Globus pallidus (tissue), 1 donor: ENCODE measurements around the gene KANK3.
"Not testable (repeated sequence)": the region's sequence is repeated elsewhere in the genome, so short reads cannot be mapped to it uniquely, and the experiment has no call there.

ENCODE experiments used
- DNase-seq: peaks from one replicate; pipeline ENCODE4 v3.0.0-alpha.2; 2015; ENCODE audit warnings: low spot score

KANK3 gene

DNA sequence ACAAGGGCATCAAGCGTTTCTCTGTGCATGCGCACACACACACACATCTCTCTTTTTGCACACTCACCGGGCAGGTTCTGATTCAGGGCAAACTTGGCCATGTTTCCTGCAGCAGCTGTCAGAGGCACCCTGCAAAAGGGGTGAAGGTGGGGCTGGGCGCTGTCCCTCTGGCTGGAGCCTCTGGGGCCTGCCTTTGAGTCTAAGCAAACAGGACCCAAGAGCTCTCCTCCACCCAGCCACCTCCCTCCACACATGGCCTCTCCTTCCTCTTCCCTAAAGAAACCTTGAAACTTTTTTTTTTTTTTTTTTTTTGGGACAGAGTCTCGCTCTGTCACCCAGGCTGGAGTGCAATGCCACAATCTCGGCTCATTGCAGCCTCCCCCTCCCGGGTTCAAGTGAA is 5.3 kb downstream of the KANK3 start:
- DNase-seq, result no peak

DNA sequence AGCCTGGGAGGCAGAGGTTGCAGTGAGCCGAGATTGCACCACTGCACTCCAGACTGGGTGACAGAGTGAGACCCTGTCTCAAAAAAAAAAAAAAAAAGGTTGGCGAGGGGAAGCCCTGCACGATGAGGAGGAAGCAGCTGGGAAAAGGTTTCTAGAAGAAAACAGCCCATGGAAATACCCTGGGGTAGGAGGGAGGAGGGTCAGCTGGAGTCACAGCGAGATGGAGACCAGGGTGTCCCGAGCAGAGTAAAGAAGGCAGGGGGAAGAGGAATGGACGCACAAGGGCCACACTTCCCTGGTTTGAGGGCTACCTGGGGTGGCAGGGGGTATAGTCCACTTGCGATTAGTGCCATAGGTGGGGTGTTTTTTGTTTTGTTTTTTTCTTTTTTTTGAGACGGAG is 6.4 kb downstream of the KANK3 start:
- no peak for DNase-seq

DNA sequence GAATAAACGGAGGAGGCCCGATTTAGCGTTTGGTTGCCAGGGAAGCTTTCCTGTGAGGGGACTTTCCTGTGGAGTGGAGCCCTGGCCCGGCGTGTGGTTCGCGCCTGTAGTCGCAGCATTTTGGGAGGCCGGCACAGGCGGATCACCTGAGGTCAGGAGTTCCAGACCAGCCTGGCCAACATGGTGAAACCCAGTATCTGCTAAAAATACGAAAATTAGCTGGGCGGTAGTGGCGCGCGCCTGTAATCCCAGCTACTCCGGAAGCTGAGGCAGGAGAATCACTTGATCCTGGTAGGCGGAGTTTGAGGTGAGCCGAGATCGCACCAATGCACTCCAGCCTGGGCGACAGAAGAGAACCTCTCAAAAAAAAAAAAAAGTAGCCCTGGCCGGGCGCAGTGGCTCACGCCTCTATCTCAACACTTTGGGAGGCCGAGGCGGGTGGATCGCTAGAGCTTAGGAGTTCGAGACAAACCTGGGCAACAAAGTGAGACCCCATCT is 6.9 kb downstream of the KANK3 start:
- DNase-seq, result no peak

DNA sequence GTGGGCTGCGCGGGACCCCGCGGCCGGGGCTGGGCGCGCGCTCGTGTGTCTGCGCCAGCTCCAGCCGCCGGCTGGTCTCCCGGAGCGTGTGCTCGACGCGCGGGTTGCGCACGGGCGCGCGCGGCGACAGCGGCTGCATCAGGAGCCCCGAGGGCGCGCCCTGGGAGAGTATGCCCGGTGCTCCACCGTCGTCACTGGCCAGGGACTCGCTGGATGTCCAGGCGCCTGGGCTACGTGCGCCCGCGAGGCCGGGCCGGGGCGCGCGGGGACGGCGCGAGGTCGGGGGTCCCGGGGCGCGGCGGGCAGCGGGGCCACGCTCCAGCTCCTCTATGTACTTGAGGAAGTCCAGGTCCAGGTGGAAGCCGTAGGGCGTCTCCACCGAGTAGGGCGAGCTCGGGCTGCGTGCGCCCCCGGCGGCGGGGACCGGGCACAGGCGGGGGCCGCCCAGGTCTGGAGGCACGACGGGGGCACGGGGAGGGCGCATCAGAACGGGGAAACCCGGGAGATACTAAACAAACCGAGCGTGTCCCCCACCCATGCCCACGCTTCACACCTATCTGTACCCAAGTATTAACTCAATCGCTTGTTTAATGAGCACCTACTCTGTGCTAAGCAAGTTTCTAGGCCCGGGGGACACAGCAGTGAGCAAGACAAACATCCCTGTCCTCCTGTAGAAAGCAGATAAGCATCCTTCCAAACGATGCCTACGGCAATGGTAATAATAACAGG is 7.6 kb downstream of the KANK3 start:
- no peak for DNase-seq

DNA sequence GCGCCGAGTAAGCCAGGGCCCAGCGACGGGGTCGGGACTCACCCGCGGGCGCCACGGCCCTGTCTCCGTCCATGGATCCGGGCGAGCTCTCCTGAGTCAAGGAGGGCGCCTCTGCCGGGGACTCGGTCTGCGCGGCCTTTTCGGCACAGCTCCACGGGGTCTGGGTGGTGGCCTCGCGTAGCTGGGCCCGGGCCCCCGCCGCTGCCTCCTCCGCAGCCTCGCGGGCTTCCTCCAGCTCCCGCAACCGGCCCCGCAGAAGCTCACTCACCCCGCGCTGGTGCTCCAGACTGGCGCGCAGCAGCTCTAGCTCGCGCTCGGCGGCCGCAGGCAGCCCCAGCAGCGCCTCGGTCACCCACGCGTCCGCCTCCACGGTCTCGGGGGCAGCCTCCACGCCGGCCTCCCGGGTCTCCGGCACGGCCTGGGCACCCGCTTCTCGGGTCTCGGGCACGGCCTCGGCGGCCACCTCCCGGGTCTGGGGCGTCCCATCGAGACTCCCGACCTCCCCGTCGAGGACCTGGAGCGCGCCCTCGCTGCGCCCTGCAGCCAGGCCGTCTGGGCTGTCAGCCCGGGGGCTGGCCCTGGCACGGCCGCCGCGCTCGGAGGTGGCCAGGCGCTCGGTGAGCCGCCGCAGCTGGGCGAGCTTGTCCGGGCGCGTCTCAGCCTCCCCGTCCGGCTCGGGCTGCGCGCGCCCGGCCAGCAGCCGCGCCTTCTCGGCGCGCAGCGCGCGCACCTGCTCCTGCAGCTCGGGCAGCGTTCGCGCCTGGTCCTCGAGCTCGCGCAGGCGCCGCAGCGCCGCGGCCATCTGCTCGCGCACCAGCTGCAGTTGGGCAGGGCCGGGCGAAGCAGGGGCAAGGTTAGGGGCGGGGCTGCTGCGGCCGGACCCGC is 8.4 kb downstream of the KANK3 start:
- DNase-seq, result no peak

DNA sequence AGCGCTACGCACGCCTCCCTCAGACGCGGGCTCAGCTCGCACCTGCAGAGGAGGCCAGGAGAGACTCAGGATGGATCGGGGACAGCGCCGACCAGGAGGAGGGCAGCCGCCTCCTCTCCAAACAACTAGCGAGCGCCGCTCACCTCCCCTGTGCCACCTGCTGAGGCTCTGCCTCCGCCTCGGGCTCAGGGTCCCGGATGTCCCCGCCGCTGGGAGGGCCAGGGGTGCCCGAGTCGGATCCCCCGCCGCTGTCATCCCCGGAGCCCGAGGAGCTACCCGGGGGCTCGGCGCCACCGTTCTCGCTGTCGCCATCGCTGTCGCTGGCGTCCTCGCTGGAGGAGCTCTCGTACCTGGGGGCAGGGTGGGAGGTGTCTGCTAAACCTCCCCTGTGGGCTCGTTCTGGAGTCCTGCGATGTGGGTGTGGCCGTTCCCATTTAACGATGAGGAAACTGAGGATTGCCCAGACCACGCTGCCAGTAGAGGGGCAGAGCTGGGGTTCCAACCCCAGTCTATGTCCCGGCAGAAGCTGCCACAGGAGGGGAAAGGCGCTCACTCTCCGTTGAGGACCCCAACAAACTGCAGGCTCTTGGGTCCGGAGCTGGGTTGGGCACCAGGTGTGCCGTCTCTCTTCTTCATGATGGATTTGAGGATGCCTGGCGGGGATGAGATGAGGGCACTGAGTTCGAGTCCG is 9.2 kb downstream of the KANK3 start:
- no peak for DNase-seq

DNA sequence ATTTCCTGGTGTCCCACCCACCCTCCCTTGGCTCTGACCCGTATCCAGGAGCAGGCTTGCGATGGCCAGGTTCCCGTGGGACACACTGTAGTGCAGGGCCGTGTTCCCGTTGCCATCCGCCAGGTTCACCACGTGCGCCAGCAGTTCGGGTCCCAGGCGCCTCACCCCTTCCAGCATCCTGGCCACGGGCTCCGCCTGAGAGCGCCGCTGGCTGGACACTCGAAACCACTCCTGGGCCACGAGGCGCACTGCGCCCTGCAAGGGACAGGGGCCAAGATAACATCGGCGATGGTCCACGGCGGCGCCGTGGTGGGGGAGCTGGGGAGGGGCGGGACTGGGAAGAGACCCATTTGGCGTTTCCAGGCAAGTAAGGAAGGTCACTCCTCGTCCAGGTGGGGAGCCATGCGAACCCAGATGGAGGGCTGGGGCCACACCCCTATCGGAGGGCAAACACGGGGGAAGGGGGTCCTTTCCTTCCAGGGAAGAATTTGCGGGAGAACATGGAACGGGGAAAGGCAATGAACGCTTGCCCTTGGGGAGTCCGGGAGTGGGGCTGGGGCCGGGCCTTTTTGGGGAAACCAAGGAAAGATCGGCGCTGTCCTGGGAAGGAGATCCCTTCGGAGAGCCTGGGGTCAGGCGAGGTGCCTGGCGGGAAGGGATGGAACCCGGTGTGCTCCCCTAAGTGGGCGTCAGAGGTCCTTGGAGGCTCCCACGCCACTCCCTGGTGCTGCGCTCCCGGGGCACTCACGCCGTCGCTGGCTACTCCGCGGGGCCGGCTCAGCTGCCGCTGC is 9.9 kb downstream of the KANK3 start:
- DNase-seq, result no peak

DNA sequence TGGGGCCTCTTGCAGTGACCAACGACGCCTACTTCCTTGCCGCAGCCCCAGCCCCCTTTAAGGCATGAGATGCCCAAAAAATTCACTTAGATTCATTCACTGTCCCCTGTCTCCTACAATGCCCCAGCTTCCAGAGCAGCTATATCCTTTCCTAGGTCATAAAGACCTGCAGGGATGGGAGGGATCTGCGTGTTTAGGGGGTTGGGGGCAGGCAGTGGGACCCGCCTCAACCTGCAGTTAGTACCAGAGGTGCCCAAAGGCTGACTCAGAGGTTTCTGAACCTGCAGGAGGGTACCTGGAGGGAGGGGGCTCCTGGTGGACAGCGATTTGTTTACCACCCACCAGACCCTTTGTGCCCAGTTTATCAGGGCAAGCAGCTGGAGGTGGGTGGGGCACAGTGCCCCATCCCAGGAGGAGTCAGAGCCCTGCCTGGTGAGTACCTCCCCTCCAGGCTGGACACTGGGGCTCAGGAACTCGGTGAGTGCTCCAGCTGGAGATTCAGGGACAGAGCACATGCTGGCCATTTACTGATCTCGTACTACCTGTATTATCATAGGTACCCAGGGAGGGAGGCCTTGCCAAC is 11.7 kb downstream of the KANK3 start:
- DNase-seq, result no peak

DNA sequence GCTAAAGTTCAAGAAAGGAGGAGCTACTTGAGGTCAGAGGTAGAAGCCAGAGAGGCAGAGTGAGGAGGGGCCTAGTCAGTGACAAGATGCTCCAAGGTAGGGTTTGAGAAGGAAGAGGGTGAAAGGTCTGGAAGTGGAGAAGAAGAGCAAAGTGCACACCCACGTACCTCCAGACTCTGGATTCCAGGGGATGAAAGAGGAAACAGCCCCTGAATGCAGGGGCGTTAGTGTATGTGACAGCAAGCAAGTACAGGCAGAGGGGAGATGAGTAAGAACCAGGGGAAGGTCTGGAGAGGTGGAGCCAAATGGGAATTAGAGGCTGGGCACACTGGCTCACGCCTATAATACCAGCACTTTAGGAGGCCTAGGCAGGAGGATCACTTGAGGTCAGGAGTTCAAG is 13.1 kb downstream of the KANK3 start:
- no peak for DNase-seq

DNA sequence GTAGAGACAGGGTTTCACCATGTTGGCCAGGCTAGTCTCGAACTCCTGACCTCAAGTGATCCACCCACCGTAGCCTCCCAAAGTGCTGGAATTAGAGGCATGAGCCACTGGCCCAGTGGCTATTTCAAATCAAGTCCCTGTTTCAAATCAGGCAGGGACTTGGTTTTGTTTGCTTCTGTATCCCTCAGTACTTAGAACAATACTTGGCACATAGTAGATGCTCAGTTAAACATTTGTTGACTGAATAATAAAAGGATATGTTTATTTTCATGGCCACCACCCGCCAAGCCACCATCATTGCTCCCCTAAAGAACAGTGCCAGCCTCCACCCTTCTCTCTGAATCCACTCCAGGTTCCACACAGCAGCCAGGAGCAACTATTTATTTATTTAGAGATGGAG is 17.6 kb downstream of the KANK3 start:
- DNase-seq, result no peak

DNA sequence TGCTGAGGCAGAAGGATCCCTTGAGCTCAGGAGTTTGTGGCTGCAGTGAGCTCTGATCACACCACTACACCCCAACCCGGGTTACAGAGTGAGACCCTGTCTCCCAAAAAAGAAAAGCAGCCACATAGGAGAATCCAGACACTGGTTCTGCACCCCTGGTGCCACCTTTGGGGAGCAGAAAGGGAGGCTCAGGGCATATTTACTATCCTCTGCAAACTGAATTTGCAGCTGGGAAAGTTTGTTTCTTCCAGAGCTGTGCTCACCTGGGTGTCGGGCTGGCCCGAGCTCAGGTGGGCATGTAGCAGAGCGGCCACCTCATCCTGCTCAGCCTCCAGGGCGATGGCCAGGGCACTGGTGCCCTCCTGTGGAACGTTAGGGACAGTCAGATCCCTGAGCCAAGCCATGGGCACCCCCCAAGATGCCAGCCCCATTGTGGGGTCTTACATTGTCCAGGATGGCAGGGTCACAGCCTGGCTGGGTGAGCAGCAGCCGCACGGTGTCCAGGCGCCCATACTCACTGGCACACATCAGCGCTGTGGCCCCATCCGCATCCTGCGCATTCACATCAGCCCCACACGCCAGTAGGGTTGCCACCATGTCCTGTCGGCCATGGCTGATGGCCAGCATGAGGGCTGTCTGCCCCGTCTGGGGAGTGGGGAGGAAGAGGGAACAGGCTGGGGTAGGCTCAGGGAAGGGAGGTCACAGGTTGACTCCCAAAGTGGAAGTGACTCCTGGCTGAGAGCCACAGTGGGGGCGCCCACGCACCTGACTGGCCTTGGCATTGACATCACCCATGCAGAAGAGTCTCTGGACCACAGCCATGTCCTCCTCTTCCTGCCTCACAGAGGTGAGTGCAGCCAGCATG is 18.6 kb downstream of the KANK3 start:
- no peak for DNase-seq

DNA sequence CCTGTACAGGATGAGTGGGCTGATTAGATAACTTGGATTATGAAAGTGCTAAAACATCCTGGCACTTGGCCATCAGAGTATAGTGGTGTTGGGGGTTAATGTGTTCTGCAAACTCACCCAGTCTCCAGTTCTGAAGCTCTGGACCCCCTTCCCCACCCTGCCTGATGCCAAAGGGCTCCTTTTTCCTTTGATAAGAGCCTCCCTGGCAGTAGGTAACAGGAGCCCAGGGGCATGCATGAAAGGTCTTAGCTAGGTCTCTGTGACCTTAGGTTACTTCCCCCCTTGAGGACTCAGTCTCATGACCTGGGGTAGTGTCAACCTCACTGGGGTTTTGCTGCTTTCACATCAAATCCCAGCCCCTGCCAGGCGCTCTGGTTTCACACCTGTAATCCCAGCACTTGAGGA is 19.3 kb downstream of the KANK3 start:
- DNase-seq, result no peak

DNA sequence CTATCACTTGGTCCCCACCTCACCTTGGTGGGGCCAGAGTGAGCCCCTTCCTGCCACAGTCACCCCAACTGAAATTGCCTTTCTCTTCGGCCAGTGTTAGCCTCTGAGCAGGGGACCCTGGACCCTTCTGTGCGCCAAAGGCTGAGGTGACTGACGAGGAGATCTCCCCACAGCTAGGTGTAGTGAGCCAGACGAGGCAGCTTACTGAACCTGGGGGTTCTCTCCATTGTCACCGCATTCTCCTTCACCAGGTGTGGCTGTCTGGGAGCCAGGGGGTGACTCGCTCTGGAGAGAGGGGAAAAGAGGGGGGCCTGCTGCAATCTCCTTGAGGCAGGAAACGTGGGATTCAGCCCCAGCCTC is 20.4 kb downstream of the KANK3 start:
- DNase-seq, result no peak

DNA sequence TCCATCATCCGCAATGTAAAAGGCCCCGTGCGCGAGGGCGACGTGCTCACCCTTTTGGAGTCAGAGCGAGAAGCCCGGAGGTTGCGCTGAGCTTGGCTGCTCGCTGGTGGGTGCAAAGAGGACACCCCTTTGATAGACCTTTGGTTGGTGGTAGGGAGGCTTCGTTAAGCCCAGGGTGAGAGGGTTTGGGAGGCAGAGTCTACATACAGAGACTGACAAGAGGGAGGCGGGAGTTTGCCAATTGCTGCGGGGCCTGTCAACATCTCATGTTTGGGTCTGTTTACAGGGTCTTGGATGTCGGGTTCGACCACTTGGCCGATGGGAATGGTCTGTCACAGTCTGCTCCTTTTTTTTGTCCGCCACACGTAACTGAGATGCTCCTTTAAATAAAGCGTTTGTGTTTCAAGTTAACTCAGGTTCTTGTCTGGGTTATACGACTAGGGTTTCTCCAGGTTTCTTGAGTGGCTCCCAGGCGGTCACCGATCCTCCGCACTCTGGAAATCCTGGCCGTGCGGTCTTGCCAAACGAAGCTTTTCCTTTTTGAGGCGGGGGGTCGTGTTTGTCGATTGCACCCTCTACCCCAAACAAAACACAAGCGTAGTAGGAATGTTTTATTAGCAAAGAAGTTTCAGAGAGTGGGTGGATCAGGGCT is 20.9 kb downstream of the KANK3 start:
- DNase-seq, result no peak

DNA sequence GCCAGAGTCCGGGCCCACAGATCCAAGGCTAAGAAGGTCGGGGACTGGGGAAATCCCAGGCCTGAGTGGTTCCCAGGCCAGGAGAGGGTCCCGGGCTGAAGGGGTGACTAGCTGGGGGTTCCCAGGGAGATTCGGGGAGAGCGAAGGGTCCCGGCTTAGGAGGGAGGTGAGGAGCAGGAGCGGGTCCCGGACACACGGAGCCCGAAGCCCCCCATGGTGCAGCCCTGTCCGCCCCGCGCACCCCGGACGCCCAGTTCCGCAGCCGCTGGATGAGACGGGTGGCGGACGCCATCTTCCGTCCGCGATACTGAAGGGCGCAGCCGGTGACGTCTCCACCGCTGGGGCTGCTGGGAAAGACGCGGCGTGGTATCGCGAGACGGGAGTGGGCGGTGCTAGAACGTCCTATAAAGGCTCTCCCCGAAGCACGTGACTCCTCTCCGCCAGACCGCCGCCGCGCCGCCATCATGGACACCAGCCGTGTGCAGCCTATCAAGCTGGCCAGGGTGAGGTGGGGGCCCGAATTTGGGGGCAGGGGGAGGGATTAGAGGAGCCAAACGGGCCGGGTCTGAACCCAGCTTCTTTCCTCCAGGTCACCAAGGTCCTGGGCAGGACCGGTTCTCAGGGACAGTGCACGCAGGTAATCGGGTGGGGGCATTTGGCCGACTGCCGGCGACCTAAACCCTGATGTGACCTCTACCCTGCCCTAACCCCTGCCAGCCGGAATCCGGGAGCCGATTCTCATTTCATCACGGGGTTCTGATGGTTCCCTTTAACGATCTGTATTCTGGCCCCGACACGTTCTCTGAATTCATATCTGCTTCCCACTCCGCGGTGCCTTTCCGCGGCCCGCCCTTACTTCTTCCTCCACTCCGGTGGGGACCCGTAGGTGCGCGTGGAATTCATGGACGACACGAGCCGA is 21.7 kb downstream of the KANK3 start, which contains the start of the genes NDUFA7 and RPS28:
NDUFA7 (minus strand) TSS at position 309 of the 919 bp plus-strand sequence; CDS start at position 292, 17 bp downstream.
RPS28 (plus strand) TSS at position 430 of the 919 bp plus-strand sequence; CDS start at position 465, 35 bp downstream.
- peak; percentile 94 for DNase-seq

DNA sequence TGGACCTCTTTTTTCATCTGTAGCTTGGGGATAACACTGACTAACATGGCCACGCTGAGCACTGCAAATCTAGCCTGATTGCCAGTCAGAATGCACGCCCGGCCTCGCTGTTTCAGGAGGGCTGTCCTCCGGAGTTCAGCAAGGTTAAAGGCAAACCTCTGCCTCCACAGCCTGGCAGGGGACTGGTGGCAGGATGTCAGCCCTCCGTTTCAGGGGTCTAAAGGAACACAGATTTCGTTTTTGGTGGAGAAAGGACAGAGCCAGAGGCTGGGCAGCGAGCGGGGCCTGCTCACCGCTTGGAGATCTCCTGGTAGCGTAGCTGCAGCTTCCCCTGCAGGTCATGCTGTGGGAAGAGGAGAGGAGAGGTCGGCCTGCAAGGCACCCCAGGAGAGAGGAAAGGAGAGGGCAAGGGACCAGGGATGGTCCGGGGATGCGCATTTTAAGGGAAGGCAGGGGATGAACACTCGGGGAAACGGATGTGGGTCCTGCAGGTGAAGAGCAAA is 22.4 kb downstream of the KANK3 start:
- no peak for DNase-seq

DNA sequence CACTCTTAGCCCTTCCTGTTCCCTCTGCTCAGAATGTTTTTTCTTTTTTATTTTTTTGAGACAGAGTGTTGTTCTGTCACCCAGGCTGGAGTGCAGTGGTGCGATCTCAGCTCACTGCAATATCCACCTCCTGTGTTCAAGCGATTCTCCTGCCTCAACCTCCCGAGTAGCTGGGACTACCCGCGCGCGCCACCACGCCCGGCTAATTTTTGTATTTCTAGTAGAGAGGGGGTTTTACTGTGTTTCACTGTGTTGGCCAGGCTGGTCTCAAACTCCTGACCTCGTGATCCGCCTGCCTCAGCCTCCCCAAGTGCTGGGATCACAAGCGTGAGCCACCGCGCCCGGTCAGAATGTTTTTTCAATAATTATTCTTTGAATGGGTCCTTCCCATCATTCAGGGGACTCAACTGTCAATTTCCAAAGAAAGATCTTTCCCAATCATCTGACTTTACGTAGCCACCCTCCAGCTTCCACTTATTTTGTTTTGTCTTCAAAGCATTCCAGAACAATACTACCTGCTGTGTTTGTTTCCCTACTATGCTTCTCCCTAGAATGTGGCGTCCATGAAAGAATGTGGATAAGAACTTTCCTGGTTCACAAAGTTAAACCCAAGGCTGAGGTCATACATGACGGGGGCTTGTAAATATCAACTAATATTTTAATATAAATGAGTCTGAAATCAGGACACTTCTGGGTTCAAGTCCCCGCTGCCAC is 23.1 kb downstream of the KANK3 start:
- DNase-seq, result no peak

DNA sequence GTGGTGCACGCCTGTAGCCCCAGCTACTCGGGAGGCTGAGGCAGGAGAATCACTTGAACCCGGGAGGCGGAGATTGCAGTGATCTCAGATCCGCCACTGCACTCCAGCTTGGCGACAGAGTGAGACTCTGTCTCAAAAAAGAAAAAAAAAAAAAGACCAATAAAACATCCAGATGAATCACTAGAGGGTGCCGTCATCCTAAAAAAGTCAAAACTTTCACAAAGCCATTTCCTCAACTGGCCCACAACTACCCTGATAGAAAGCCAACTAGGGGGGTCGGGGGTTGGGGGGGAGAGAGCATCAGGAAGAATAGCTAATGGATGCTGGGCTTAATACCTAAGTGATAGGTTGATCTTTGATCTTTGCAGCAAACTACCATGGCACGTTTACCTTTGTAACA is 24.2 kb downstream of the KANK3 start:
- DNase-seq, result not testable (repeated sequence)
